KMS-11 (cell line): Measurements from ENCODE around the gene ARVCF.

Source experiments
- H2AFZ ChIP-seq: fragments of 200-600 bp; sonication (generic); 2 replicates; pipeline ENCODE4 v1.6.1; 2016; ENCODE audit warnings: antibody characterized with exemption, mixed run types, low read depth
- H3K27ac ChIP-seq: fragments of 200-600 bp; sonication (generic); 2 replicates; pipeline ENCODE4 v1.6.1; 2016; ENCODE audit warnings: mild to moderate bottlenecking, mixed run types
- H3K27me3 ChIP-seq: fragments of 200-600 bp; sonication (generic); 2 replicates; pipeline ENCODE4 v1.6.1; 2017; ENCODE audit warnings: mild to moderate bottlenecking, low read depth, mixed run types, moderate library complexity; ENCODE audit not compliant: insufficient read depth
- H3K36me3 ChIP-seq: fragments of 200-600 bp; sonication (generic); 2 replicates; pipeline ENCODE4 v1.6.1; 2017; ENCODE audit warnings: mild to moderate bottlenecking, mixed run types; ENCODE audit not compliant: insufficient read depth
- H3K4me1 ChIP-seq: fragments of 200-600 bp; sonication (generic); 2 replicates; pipeline ENCODE4 v1.6.1; 2016; ENCODE audit warnings: mild to moderate bottlenecking, low read depth, mixed run types; ENCODE audit not compliant: poor library complexity, severe bottlenecking
- H3K4me2 ChIP-seq: fragments of 200-600 bp; sonication (generic); 2 replicates; pipeline ENCODE4 v1.7.0; 2016; ENCODE audit warnings: mild to moderate bottlenecking, mixed run types
- H3K4me3 ChIP-seq: fragments of 200-600 bp; sonication (generic); IDR thresholded peaks from 2 replicates; pipeline ENCODE4 v1.6.1; 2017; ENCODE audit warnings: low read depth, low read length, mixed read lengths; ENCODE audit not compliant: insufficient read depth
- H3K79me2 ChIP-seq: fragments of 200-600 bp; sonication (generic); 2 replicates; pipeline ENCODE4 v1.6.1; 2016; ENCODE audit warnings: low read depth, mixed run types; ENCODE audit not compliant: insufficient read depth
- H3K9ac ChIP-seq: fragments of 200-600 bp; sonication (generic); 2 replicates; pipeline ENCODE4 v1.6.1; 2016; ENCODE audit warnings: mild to moderate bottlenecking, mixed run types
- H4K20me1 ChIP-seq: fragments of 200-600 bp; sonication (generic); 2 replicates; pipeline ENCODE4 v1.6.1; 2016; ENCODE audit warnings: mild to moderate bottlenecking, mixed run types; ENCODE audit not compliant: insufficient read depth
- TF ChIP-seq, protein P1 (sequence below): fragments of 200-600 bp; sonication (generic); conservative IDR thresholded peaks from 2 replicates; pipeline ENCODE4 v1.6.1; 2017; ENCODE audit warnings: low read depth, mild to moderate bottlenecking, antibody characterized with exemption, low read length, moderate library complexity, mixed read lengths

The ARVCF gene

DNA sequence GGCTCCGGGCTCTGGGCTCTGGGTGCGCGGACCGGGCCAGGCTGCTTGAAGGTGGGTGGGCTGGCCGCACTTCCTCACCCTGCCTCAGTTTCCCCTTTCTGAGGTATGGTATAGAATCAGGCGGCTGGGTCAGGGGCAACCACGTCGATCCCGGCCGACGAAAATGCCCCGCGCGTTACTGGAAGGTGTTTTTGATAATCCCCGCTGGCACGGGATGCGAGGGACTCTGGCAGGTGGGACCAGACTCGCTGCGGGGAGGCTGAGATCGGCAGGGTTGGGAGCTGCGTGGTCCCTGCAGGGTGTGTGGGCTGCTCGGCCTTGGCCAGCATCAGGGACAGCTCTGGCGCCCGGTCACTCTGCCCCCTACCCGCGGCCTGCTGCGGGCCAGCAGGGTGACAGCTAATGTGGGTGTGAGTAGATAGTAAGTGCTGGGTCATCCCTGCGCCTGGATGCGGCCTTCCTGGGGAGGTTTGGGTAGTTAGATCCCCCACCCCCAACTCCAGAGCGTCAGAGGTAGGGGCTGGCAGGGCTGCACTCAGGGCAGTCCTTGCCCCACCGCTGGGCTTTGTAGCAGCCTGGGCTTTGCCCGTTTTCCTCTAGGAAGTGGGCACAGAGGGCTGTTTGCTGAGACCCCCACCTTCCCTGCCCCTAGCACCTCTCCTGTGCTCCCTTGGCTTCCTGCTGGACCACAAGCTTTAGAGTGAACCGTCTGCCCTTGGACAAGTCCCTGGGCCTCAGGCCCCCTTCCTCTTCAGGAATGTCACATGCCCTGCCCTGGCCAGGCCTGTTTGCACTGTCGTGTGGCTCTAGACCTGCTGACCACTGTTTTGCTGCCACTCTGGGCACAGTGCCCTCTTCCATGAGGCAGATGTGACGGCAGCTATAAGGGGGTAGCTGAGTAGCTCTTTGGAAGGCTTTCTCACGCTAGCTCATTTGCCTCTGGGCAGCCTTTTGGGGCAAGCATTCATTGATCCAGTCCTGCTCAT, 4.9 kb upstream of the ARVCF start:
- Histone ChIP-seq H2AFZ (peak overlapping the region; percentile 88), H3K4me2 (peak overlapping the region; percentile 84), H3K36me3 (no peaks in the 10 kb centered on the region), H3K79me2 (peaks cover 11% of the 10 kb centered on the region; the same call in 1 of the 2 replicates), H3K9ac (peak overlapping the region; percentile 77), H3K4me3 (no peak overlapping the region), H3K27ac (no peak overlapping the region; the same call in 1 of the 2 replicates), H3K4me1 (peaks cover 15% of the 10 kb centered on the region), H4K20me1 (no peaks in the 10 kb centered on the region), H3K27me3 (peaks cover 16% of the 10 kb centered on the region)
- TF ChIP-seq, protein P1, sequence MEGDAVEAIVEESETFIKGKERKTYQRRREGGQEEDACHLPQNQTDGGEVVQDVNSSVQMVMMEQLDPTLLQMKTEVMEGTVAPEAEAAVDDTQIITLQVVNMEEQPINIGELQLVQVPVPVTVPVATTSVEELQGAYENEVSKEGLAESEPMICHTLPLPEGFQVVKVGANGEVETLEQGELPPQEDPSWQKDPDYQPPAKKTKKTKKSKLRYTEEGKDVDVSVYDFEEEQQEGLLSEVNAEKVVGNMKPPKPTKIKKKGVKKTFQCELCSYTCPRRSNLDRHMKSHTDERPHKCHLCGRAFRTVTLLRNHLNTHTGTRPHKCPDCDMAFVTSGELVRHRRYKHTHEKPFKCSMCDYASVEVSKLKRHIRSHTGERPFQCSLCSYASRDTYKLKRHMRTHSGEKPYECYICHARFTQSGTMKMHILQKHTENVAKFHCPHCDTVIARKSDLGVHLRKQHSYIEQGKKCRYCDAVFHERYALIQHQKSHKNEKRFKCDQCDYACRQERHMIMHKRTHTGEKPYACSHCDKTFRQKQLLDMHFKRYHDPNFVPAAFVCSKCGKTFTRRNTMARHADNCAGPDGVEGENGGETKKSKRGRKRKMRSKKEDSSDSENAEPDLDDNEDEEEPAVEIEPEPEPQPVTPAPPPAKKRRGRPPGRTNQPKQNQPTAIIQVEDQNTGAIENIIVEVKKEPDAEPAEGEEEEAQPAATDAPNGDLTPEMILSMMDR = no peak

DNA sequence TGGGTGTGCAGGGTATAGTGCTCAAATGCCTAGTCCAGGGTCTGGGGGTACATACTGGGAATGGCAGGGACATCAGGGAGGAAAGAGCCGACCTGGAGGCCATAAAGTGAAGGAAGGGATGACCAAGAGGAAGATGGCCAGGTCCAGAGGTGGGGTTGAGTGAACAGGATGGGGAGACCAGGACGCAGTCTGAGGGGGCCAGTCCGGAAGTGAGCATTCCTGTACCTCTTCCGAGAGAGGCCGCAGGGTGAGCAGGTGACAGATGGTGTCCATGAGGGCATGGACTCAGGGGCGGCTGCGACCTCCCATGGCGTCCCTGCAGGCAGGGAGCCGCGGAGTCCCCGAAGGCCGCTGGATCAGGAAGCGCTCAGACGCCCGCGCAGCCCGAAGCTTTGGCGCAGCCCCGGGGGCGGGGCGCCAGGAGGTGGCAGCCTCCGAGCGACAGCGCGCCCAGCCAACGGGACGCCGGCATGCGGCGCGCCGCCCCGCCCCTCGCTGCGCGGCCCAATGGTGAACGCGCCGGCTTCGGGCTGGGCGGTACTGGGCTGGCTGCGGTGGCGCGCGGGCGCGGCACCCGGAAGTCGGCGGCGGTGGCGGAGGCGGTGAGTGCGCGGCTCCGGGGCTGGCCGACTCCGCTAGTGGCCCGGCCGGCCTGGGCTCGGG, 4.0 kb upstream of the ARVCF start, which contains the start of gene TANGO2:
TANGO2 (plus strand) TSS at position 578 of the 663 bp plus-strand sequence. CDS start 15,689 bp downstream, outside the sequence.
- Histone ChIP-seq H3K4me3 (no peak within 1 kb of the TSS), H3K27me3 (peaks cover 21% of the 10 kb centered on the region), H3K4me2 (peak within 1 kb of the TSS; percentile 84), H3K79me2 (peaks cover 11% of the 10 kb centered on the region; the same call in 1 of the 2 replicates), H4K20me1 (no peaks in the 10 kb centered on the region), H3K4me1 (peaks cover 15% of the 10 kb centered on the region), H2AFZ (peak within 1 kb of the TSS; percentile 88), H3K36me3 (no peaks in the 10 kb centered on the region), H3K9ac (peak within 1 kb of the TSS; percentile 77), H3K27ac (no peak within 1 kb of the TSS; the same call in 1 of the 2 replicates)
- TF ChIP-seq, protein P1 = no peak

- Histone ChIP-seq H3K79me2 (peaks cover 11% of the 10 kb centered on the region; the same call in 1 of the 2 replicates), H3K27me3 (peaks cover 29% of the 10 kb centered on the region), H3K4me2 (peak overlapping the region; percentile 47), H3K36me3 (no peaks in the 10 kb centered on the region), H3K4me3 (no peak overlapping the region), H3K27ac (no peak overlapping the region), H3K9ac (peak overlapping the region; percentile 42; the same call in 1 of the 2 replicates), H3K4me1 (peaks cover 15% of the 10 kb centered on the region), H2AFZ (peak overlapping the region; percentile 57), H4K20me1 (no peaks in the 10 kb centered on the region)
- TF ChIP-seq, protein P1 = no peak
These were observed 3.3 kb upstream of the ARVCF start for GRCh38 chr22:20019661-20020532.

DNA sequence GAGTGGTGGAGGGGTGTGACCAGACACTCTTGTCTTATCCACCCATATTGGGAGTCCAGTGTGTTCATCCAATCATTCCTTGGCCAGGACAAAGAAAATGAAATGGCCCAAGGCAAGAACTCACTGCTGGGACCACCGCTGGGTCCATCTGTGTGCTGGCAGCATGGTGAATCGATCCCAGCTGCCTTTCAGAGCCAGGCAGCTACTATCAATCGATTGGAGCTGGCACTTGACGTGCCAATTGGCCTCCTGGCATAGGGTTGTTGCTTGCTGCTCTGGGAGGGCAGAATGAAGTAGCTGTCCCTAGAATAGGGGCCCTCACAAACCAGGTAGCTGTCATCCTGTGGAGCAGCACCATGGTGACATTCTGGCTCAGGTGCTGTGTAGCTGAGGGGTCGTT, 1.4 kb upstream of the ARVCF start:
- H3K9ac ChIP-seq = no peak overlapping the region
- H3K79me2 ChIP-seq = peaks cover 11% of the 10 kb centered on the region; the same call in 1 of the 2 replicates
- H3K27ac ChIP-seq = no peak overlapping the region
- peaks cover 29% of the 10 kb centered on the region for H3K27me3 ChIP-seq
- H2AFZ ChIP-seq = no peak overlapping the region
- no peak overlapping the region for H3K4me3 ChIP-seq
- TF ChIP-seq, protein P1 = no peak
- peaks cover 15% of the 10 kb centered on the region for H3K4me1 ChIP-seq
- no peak overlapping the region for H3K4me2 ChIP-seq
- no peaks in the 10 kb centered on the region for H3K36me3 ChIP-seq
- no peaks in the 10 kb centered on the region for H4K20me1 ChIP-seq
